Neural cell (in vitro differentiated cells): ENCODE measurements around the gene ISCA2. TPM values are rescaled to one million over a fixed set of nuclear protein-coding genes. Genes with fewer than 3 reads are reported as not detected.
A peak's percentile ranks its signal among the peaks of the same experiment; 100 is the strongest.

Source experiments
- H2AFZ ChIP-seq: fragments of 200-600, 300-800 bp; sonication (generic), shearing (Covaris generic); 2 replicates; pipeline ENCODE4 v1.6.0; 2014; ENCODE audit warnings: low read depth, mild to moderate bottlenecking, antibody characterized with exemption, low read length, moderate library complexity
- H3F3A ChIP-seq: fragments of 200-600 bp; shearing (Covaris generic); 2 replicates; pipeline ENCODE4 v1.6.1; 2016; ENCODE audit warnings: mild to moderate bottlenecking, moderate library complexity, mixed read lengths, antibody characterized with exemption, low read length; ENCODE audit not compliant: insufficient read depth, poor library complexity, severe bottlenecking
- H3K27ac ChIP-seq: fragments of 200-600, 300-800 bp; sonication (generic), shearing (Covaris generic); 2 replicates; pipeline ENCODE4 v1.5.1; 2014; ENCODE audit warnings: mild to moderate bottlenecking, low read length, moderate library complexity
- H3K27me3 ChIP-seq: fragments of 300-800, 200-600 bp; sonication (generic), shearing (Covaris generic); 2 replicates; pipeline ENCODE4 v1.6.0; 2014; ENCODE audit warnings: mild to moderate bottlenecking, low read depth, low read length, moderate library complexity; ENCODE audit not compliant: insufficient read depth
- H3K36me3 ChIP-seq: fragments of 300-800, 200-600 bp; sonication (generic), shearing (Covaris generic); 2 replicates; pipeline ENCODE4 v1.5.1; 2014; ENCODE audit warnings: mild to moderate bottlenecking, antibody characterized with exemption, low read length, moderate library complexity; ENCODE audit not compliant: insufficient read depth
- H3K4me2 ChIP-seq: fragments of 300-800, 200-600 bp; sonication (generic), shearing (Covaris generic); 2 replicates; pipeline ENCODE4 v1.6.0; 2014; ENCODE audit warnings: mild to moderate bottlenecking, low read length
- H3K4me3 ChIP-seq: fragments of 300-800, 200-600 bp; sonication (generic), shearing (Covaris generic); 2 replicates; pipeline ENCODE4 v1.5.1; 2014; ENCODE audit warnings: mild to moderate bottlenecking, low read length, moderate library complexity
- H3K79me2 ChIP-seq: fragments of 200-600 bp; shearing (Covaris generic); replicated peaks from 2 replicates; pipeline ENCODE4 v1.6.0; 2014; ENCODE audit warnings: mild to moderate bottlenecking, low read length, moderate library complexity; ENCODE audit not compliant: insufficient read depth
- H3K9ac ChIP-seq: fragments of 300-800, 200-600 bp; sonication (generic), shearing (Covaris generic); 2 replicates; pipeline ENCODE4 v1.6.1; 2016; ENCODE audit warnings: mild to moderate bottlenecking, low read length, mixed read lengths
- H3K9me2 ChIP-seq: fragments of 200-600 bp; shearing (Covaris generic); 2 replicates; pipeline ENCODE4 v1.6.1; 2016; ENCODE audit warnings: mild to moderate bottlenecking, low read length, mixed read lengths; ENCODE audit not compliant: insufficient read depth
- H3K9me3 ChIP-seq: fragments of 200-600, 300-800 bp; sonication (generic), shearing (Covaris generic); 2 replicates; pipeline ENCODE4 v1.6.1; 2016; ENCODE audit warnings: mild to moderate bottlenecking, mixed run types, low read length, moderate library complexity, mixed read lengths
- H4K20me1 ChIP-seq: fragments of 200-600 bp; shearing (Covaris generic); 2 replicates; pipeline ENCODE4 v1.6.1; 2016; ENCODE audit warnings: mild to moderate bottlenecking, mixed run types; ENCODE audit not compliant: insufficient read depth
- EP300 ChIP-seq: fragments of 450-650 bp; conservative IDR thresholded peaks from 2 replicates; pipeline ENCODE4 v1.6.1; 2014; ENCODE audit warnings: antibody characterized with exemption, mild to moderate bottlenecking, moderate library complexity; ENCODE audit not compliant: poor library complexity, severe bottlenecking
- EZH2 ChIP-seq: fragments of 200-600, 300-800 bp; shearing (Covaris generic), sonication (generic); IDR thresholded peaks from 2 replicates; pipeline ENCODE4 v1.6.1; 2014; ENCODE audit warnings: antibody characterized with exemption, low read length, borderline replicate concordance, mild to moderate bottlenecking; ENCODE audit not compliant: insufficient read depth, poor library complexity, severe bottlenecking
- MXI1 ChIP-seq: fragments of 450-650 bp; conservative IDR thresholded peaks from 2 replicates; pipeline ENCODE4 v1.6.1; 2014; ENCODE audit warnings: antibody characterized with exemption, mild to moderate bottlenecking; ENCODE audit not compliant: poor library complexity, severe bottlenecking
- POLR2AphosphoS5 ChIP-seq: IDR thresholded peaks from 2 replicates; pipeline ENCODE4 v1.6.1; 2012
- RAD21 ChIP-seq: fragments of 450-650 bp; conservative IDR thresholded peaks from 2 replicates; pipeline ENCODE4 v1.6.1; 2014; ENCODE audit warnings: antibody characterized with exemption, mild to moderate bottlenecking, moderate library complexity
- SMC3 ChIP-seq: fragments of 450-650 bp; conservative IDR thresholded peaks from 2 replicates; pipeline ENCODE4 v1.6.1; 2014; ENCODE audit warnings: antibody characterized with exemption, mild to moderate bottlenecking, moderate library complexity; ENCODE audit not compliant: poor library complexity
- TAF1 ChIP-seq: IDR thresholded peaks from 2 replicates; pipeline ENCODE4 v1.6.1; 2012; ENCODE audit warnings: low read depth
- polyA plus RNA-seq: library from polyadenylated mRNA; depleted of rRNA; stranded (reverse); fragments of >200 nt; gene quantifications from 2 replicates; pipeline ENCODE4 v1.2.3, GENCODE V29; 2014
- TF ChIP-seq, protein P1 (sequence below): fragments of 450-650 bp; IDR thresholded peaks from 2 replicates; pipeline ENCODE4 v1.5.1; 2014; ENCODE audit warnings: antibody characterized with exemption, mild to moderate bottlenecking, moderate library complexity; ENCODE audit not compliant: poor library complexity, severe bottlenecking
- TF ChIP-seq, protein P2 (sequence below): IDR thresholded peaks from 2 replicates; pipeline ENCODE4 v1.6.1; 2012; ENCODE audit warnings: borderline replicate concordance

Gene ISCA2
- polyA plus RNA-seq, 1 donor from 2014 or later = 45.1 TPM

GRCh38 chr14:74502236-74503019 is 8.9 kb downstream of the ISCA2 start:
- Histone ChIP-seq H3K27ac (peak overlapping the region; percentile 68), H3F3A (no peaks in the 10 kb centered on the region), H3K9ac (peak overlapping the region; percentile 52), H3K9me2 (no peaks in the 10 kb centered on the region), H3K4me2 (no peak overlapping the region), H3K9me3 (no peaks in the 10 kb centered on the region), H3K79me2 (no peaks in the 10 kb centered on the region), H3K27me3 (no peaks in the 10 kb centered on the region), H3K36me3 (no peaks in the 10 kb centered on the region), H4K20me1 (no peaks in the 10 kb centered on the region), H3K4me3 (no peak overlapping the region), H2AFZ (no peak overlapping the region)
- TF ChIP-seq, protein P1, sequence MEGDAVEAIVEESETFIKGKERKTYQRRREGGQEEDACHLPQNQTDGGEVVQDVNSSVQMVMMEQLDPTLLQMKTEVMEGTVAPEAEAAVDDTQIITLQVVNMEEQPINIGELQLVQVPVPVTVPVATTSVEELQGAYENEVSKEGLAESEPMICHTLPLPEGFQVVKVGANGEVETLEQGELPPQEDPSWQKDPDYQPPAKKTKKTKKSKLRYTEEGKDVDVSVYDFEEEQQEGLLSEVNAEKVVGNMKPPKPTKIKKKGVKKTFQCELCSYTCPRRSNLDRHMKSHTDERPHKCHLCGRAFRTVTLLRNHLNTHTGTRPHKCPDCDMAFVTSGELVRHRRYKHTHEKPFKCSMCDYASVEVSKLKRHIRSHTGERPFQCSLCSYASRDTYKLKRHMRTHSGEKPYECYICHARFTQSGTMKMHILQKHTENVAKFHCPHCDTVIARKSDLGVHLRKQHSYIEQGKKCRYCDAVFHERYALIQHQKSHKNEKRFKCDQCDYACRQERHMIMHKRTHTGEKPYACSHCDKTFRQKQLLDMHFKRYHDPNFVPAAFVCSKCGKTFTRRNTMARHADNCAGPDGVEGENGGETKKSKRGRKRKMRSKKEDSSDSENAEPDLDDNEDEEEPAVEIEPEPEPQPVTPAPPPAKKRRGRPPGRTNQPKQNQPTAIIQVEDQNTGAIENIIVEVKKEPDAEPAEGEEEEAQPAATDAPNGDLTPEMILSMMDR = peak; percentile 66
- TF ChIP-seq SMC3 = peak; percentile 51
- TF ChIP-seq RAD21 = peak; percentile 53
- TF ChIP-seq EZH2 = no peak

GRCh38 chr14:74503291-74503937 is 9.8 kb downstream of the ISCA2 start:
- Histone ChIP-seq H3K36me3 (no peaks in the 10 kb centered on the region), H3K79me2 (no peaks in the 10 kb centered on the region), H2AFZ (no peak overlapping the region), H3K9me3 (no peaks in the 10 kb centered on the region), H3K27me3 (no peaks in the 10 kb centered on the region), H3K4me3 (no peak overlapping the region), H3K9ac (no peak overlapping the region), H3K9me2 (no peaks in the 10 kb centered on the region), H4K20me1 (no peaks in the 10 kb centered on the region), H3K27ac (no peak overlapping the region), H3F3A (no peaks in the 10 kb centered on the region), H3K4me2 (no peak overlapping the region)
- TF ChIP-seq, protein P2, sequence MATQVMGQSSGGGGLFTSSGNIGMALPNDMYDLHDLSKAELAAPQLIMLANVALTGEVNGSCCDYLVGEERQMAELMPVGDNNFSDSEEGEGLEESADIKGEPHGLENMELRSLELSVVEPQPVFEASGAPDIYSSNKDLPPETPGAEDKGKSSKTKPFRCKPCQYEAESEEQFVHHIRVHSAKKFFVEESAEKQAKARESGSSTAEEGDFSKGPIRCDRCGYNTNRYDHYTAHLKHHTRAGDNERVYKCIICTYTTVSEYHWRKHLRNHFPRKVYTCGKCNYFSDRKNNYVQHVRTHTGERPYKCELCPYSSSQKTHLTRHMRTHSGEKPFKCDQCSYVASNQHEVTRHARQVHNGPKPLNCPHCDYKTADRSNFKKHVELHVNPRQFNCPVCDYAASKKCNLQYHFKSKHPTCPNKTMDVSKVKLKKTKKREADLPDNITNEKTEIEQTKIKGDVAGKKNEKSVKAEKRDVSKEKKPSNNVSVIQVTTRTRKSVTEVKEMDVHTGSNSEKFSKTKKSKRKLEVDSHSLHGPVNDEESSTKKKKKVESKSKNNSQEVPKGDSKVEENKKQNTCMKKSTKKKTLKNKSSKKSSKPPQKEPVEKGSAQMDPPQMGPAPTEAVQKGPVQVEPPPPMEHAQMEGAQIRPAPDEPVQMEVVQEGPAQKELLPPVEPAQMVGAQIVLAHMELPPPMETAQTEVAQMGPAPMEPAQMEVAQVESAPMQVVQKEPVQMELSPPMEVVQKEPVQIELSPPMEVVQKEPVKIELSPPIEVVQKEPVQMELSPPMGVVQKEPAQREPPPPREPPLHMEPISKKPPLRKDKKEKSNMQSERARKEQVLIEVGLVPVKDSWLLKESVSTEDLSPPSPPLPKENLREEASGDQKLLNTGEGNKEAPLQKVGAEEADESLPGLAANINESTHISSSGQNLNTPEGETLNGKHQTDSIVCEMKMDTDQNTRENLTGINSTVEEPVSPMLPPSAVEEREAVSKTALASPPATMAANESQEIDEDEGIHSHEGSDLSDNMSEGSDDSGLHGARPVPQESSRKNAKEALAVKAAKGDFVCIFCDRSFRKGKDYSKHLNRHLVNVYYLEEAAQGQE = no peak
- TF ChIP-seq TAF1 (no peak), MXI1 (no peak), POLR2AphosphoS5 (no peak), EZH2 (no peak), SMC3 (no peak), EP300 (no peak), RAD21 (no peak)
- TF ChIP-seq, protein P1 = no peak
